Measurements from ENCODE around the gene AIG1.

GRCh38 chr6:143368426-143368825 is 307.7 kb downstream of the AIG1 start:
- TF ChIP-seq POLR2A (IDR thresholded peaks at IDR 0.05; ENCODE audit: low read depth, low read length) (no peak), POLR2AphosphoS5 (IDR thresholded peaks at IDR 0.05; ENCODE audit: low read depth, low read length) (no peak), TAF1 (IDR thresholded peaks at IDR 0.05; ENCODE audit: borderline replicate concordance, low read depth, low read length) (no peak)

Data from GM12892 (cell line).